ENCODE results near the gene UBE2E2.

- TF ChIP-seq POLR2A (IDR thresholded peaks at IDR 0.05): no peak
- TF ChIP-seq POLR2AphosphoS5 (IDR thresholded peaks at IDR 0.05): no peak
Measured at GRCh38 chr3:23640471-23641146, 437.5 kb downstream of the UBE2E2 start.
